ENCODE measurements around the gene PHF2.

Gene PHF2

GRCh38 chr9:93576258-93577077, at the start of gene PHF2:
Gene PHF2, plus strand, starts transcription at chr9:93576584. Its CDS starts 190 bp downstream, at chr9:93576774.
- no peak for DNase-seq

GRCh38 chr9:93531374-93531773, 45.0 kb upstream of the PHF2 start:
- DNase-seq, result no peak

- DNase-seq, result no peak
These were observed 44.2 kb upstream of the PHF2 start for GRCh38 chr9:93532141-93532540.

GRCh38 chr9:93533863-93534262, 42.5 kb upstream of the PHF2 start:
- DNase-seq, result no peak

- DNase-seq, result no peak
These were observed 40.2 kb upstream of the PHF2 start for GRCh38 chr9:93536167-93536566.

- DNase-seq, result no peak
These were observed 39.5 kb upstream of the PHF2 start for GRCh38 chr9:93536874-93537273.

GRCh38 chr9:93540305-93540704, 36.1 kb upstream of the PHF2 start:
- no peak for DNase-seq

GRCh38 chr9:93541005-93541404, 35.4 kb upstream of the PHF2 start:
- DNase-seq, result no peak

GRCh38 chr9:93541581-93542349, 34.6 kb upstream of the PHF2 start:
- no peak for DNase-seq

GRCh38 chr9:93543117-93543516, 33.3 kb upstream of the PHF2 start:
- DNase-seq, result no peak

- no peak for DNase-seq
These were observed 30.0 kb upstream of the PHF2 start for GRCh38 chr9:93546356-93546755.

- DNase-seq, result no peak
These were observed 26.8 kb upstream of the PHF2 start for GRCh38 chr9:93549611-93550010.

GRCh38 chr9:93552923-93553322, 23.5 kb upstream of the PHF2 start:
- DNase-seq, result no peak

- DNase-seq, result no peak
These were observed 21.0 kb upstream of the PHF2 start for GRCh38 chr9:93555370-93555769.

- no peak for DNase-seq
These were observed 18.8 kb upstream of the PHF2 start for GRCh38 chr9:93557366-93558137.

GRCh38 chr9:93558503-93558902, 17.9 kb upstream of the PHF2 start:
- no peak for DNase-seq

GRCh38 chr9:93560991-93561390, 15.4 kb upstream of the PHF2 start:
- no peak for DNase-seq

- DNase-seq, result no peak
These were observed 14.2 kb upstream of the PHF2 start for GRCh38 chr9:93562157-93562556.

- no peak for DNase-seq
These were observed 11.3 kb upstream of the PHF2 start for GRCh38 chr9:93565089-93565488.

GRCh38 chr9:93566408-93567270, 9.7 kb upstream of the PHF2 start:
- peak; percentile 86 for DNase-seq

- no peak for DNase-seq
These were observed 9.0 kb upstream of the PHF2 start for GRCh38 chr9:93567271-93567959.

- DNase-seq, result no peak
These were observed 8.2 kb upstream of the PHF2 start for GRCh38 chr9:93568169-93568568.
